Activated CD8-positive, alpha-beta memory T cell treated with anti-CD3 and anti-CD28 coated beads, Interleukin-2, amount 50 U/mL, for 24 hours (primary cell): Measurements from ENCODE around the gene PRRT3.

Source experiments
- DNase-seq: peaks from one replicate; pipeline ENCODE4 v3.0.0-alpha.2; 2020; ENCODE audit errors: extremely low read depth

PRRT3 gene

DNA sequence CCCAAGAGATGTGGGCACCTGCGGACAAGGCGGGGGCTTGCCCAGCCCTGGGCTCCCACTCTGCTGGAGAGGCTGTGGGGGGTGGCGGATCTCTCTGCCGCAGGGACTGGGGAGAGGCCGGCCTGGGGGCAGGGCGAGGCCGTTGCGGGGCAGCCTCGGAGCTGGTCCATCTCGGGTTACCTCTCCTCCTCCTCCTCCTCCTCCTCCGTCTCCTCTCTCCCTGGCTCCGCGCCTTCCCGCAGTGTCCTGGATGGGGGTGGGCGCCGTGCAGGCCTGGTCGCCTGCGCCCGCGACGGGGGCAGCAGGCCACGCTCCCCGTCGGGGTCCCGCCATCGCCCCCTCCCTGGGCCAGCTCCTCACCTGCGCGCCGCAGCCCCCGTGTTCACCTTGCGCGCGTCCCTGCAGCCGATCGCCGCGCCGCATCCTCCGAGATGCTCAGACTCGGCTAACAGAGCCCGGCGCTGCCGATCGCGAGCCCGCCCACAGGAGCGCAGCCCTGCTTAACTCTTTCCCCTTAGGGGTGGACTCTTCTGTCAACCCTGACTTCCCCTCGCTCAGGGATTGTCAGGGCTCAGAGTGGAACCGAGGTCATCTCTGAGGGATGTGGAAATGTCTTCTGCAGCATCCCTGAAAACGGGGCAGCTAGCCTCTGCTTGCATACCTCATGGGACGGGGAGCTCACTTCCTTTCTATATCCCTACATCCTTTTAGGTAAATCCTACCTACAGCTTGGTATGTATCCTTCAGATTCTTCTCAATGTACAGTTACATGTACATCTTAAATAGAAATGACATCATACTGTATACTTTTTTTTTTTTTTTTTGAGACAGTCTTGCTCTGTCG, at the start of gene PRRT3:
Gene PRRT3, minus strand, starts transcription at position 447 of the 844 bp plus-strand sequence. CDS start 2,293 bp downstream, outside the sequence.
- no peak for DNase-seq

DNA sequence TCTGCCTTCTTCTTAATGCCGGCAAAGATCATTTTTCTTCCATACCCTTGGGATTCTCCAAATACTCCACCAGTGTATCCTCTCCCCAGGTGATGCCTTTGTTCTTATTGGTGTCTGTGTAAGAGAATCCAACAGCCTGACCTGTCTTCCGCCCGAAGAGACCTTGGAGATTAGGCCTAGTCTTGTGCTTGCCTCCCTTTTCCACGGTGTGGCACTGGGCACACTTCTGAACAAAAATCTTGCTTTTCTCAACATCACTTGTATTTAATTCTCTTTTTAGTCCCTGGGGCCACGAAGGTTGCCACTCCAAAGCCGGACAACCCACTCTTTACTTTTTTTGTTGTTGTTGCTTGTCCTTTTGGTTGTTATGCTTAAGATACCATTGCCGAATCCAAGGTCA, 48.5 kb upstream of the PRRT3 start:
- no peak for DNase-seq

DNA sequence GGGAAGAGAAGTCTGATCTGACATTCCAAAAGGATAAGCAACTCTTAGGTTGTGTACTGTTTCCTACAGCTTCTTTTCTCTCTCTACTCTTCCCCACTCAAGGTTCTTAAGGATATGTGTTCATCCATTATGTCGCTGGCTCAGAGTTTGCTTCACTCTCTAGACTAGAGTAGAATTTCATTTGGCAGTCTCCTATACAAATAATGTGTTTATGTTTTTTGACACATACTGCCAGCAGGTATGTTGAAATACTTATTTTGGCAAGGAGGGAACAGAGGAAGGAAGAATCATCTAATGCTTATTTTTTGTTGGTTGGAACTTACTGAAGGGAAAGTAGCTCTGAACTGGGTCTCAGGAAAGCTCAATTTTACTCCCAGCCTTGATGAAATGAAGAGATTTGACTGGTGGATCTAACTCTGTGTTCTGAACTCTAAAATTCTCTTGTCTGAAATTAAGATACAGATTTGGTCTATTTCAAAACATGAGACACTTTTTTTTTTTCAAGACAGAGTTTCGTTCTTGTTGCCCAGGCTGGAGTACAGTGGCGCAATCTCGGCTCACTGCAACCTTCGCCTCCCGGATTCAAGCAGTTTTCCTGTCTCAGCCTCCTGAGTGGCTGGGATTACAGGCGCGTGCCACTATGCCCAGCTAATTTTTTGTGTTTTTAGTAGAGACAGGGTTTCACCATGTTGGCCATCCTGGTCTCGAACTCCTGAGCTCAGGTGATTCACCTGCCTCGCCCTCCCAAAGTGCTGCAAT, 42.1 kb upstream of the PRRT3 start:
- DNase-seq: no peak

DNA sequence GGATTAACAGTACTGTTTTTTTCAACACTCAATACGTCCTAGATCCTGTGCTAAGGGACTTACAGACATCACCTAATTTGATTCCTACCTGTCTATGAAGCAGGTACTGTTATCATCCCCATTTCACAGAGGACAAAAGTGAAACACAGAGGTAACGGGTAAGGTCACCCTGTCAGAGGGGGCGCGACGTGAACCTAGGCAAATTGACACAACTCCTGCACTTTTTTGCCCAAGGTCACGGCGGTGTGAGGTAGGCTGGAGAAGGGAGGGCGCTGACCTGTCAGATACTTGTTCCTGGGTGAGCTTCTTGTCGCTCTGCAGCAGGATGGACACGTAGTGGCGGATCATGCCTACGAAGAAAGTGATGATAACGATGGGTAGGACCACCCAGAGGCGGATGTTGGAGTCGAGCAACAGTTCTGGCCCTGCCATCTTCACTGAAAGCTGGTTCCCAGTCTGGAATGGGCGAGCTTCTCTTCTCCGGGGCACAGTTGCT, 34.1 kb upstream of the PRRT3 start:
- no peak for DNase-seq

DNA sequence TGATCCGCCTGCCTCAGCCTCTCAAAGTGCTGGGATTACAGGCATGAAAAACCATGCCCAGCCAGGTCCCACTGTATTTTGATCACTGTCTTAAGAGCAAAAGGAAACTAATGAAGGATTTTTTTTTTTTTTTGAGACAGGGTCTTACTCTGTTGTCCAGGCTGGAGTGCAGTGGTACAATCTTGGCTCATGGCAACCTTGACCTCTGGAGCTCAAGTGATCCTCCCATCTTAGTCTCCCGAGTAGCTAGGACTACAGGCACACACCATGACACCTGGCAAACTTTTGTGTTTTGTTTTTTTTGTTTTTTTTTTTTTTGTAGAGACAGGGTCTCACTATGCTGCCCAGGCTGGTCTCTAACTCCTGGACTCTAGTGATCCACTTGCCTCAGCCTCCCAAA, 28.0 kb upstream of the PRRT3 start:
- DNase-seq: no peak

DNA sequence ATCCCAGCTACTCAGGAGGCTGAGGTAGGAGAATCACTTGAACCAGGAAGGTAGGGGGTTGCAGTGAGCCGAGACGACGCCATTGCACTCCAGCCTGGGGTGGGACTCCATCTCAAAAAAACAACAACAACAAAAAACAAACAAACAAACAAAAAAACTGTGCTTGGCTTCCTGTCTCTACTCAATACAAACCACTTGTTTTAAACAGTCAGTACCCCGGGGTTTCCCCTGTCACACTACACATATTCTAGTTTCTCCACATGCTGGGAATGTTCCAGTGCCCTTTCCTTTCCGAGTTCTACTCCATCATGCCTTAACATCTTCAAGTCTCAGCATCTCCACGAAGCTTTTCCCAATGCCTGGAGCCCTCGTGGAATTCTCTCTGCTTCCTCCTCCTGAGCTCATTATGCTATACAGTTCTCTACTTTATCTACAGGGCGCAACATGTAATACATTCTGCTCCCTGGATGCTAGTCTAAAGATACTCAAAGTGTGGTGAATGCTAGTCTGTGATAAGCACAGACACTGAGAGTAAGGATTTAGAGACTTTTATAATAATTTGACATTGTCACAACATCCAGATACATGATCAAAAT, 26.6 kb upstream of the PRRT3 start:
- DNase-seq: no peak

DNA sequence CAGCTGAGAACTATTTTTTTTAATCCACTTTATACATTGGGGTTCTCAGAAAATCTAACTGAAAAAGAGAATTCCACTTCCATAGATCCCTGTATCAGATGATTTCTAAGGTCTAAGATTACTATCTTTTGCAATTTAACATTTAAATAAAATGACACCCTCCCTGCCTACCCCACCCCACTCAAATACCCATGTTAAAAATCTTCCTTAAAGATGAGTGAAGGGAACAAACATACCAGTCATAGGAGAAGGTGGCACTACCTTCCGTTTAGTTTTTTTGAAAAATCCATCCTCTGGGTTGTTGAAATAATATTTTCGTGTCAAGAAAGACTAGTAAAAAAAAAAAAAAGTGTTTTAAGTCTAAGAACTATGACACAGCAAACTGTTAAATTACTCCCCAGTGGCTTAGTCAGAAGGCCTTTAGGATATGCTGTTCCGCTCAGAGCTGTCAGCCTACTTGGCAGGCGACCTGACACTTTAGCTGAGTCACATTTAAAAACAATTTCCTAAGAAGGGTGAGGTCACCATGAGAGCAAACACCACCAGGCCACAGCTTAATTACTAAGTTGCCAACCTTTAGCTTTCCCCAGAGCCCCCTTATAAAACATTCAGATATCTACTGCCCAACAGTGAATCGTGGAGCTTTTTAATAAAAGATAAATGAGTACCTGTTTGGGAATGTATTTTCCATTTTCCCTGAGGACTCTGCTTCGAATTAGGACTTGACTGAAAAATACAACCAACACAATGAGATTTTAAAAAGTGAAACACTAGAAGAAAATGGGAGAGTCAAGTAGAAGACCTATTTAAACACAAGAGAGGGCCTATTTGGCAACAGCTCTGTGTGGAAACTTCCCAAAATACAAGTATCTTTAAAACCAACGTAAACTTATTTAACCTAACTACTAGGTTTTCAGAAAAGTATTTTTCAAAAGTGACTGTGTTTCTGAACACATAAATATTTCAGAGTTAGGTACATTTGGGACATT, 24.8 kb upstream of the PRRT3 start:
- DNase-seq: no peak

DNA sequence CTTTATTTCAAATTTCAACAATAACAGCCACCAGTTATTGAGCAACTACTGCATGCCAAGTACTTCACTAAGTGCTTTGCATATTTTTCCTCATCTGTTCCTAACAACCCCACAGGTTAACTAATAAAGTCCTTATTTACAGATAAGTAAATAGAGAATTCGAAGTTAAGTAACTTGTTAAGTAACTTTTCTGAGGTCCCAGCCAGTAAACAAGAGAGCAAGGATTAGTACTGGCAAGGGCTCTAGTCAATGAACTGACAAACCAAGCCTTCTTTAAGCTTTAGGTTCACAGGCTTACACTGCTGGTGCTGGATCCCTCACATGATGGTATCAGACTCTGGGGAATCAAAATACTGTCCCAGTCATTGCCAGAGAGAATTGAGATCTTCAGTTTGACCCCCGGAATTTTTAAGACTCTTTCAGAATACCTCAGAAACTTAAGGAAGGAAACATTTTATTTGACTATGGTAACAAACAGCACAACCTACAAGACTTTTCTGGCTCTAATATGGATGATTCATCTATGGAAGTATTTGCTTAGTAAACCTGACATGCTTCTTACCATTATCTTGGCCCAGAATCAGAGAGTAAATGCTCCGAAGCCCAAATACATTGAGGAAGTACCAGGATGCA, 17.9 kb upstream of the PRRT3 start:
- DNase-seq: no peak

DNA sequence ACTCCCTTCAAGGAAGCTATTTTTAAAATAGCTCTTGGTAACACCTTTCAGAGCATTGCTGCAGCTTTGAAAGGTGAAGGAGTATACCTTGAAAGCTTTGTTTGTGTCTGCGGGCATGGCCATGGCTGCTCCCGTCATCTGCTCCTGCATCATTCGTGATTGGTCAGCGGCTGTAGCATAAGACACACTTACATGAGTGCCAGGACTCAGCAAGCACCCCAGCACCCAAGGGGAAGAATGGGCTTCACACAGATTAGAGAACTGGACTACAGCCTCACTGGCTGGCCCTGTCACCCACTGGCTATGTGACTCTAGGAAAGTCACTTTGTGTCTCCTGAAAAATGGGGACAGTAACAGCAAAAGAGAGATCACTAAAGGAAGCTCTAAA, 17.4 kb upstream of the PRRT3 start:
- DNase-seq: no peak

DNA sequence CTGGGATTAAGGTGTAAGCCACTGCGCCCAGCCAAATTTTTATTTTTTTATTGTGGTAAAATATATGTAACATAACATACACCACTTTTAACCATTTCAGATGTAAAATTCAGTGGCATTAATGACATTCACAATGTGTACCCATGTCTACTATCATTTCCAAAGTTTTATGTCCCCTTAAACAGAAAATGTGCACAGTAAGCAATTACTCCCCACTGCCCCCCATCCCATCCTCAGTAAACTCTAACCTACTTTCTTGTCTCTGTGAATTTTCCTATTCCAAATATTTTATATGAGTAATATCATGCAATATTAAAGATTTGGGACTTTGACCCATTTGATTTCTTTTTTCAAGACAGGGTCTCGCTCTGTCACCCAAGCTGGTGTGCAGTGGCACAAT, 14.6 kb upstream of the PRRT3 start:
- no peak for DNase-seq

DNA sequence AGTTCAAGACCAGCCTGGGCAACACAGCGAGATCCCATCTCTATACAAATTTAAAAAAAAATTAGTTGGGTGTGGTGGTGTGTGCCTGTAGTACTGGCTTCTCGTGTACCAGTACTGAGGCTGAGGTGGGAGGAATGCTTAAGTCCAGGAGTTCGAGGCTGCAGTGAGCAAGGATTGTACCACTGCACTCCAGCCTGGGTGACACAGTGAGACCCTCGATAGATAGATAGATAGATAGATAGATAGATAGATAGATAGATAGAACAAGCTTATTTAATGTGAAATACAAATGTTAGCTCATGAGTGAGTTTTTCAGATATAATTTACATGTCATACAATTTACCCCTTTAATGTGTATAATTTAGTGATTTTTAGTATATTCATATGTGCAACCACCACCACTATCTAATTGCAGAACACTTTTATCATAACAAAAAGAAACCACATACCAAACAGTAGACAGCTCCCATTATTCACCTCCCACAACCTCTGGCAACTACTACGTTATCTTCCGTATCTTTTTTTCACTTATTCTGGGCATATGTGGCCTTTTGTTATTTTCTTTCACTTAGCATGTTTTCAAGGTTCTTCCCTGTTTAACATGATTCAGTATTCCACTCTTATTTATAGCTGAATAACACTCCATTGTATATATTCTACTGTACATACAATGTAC, 13.1 kb upstream of the PRRT3 start:
- no peak for DNase-seq

DNA sequence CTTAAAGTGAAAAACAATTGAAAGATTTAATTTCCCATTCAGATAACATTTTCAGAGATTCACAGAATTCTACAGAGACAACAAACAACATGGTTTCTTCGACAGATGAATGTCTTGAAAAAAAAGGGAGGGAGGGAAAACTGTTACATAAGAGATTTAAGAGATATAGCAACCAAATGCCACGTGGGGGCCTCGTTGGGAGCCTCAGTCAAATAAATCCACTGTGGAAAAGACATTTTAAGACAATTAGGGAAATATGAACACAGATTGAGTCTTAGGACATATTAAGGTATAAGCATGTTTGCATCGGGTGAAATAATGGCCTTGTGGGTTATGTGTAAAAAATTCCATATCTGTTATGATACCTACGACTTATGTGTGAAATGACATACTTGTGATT, 5.0 kb upstream of the PRRT3 start:
- DNase-seq: no peak

DNA sequence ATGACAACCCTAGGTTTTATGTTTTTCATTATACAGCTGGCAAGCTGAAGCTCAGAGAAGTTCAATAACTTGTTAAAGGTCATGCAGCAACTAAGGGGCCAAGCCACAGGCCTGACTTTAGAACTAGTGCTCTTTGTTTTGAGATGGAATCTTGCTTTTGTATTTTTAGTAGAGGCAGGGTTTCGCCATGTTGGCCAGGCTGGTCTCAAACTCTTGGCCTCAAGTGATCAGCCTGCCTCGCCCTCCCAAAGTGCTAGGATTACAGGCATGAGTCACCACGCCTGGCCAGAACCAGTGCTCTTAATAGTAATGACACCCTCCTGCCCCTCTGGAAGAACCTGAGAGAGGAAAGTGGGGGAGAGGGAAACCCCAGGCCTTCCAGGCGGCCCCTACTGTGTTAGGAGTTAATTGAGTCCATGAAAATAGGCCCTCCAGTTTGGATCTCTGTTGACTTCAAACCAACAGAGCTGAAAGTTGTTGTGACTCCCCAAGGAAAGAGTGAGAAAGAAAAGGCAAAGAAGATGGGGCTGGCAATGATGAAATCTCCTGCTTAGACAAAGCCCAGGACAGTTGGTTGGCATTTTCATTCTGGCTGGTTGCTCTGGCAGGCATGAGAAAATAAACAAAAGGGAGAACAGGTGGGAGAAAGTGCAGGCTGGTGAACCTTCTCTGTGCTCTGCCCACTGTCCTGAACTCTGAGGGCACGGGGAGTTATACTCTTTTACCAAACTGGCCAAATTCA, 3.6 kb upstream of the PRRT3 start:
- DNase-seq: no peak

DNA sequence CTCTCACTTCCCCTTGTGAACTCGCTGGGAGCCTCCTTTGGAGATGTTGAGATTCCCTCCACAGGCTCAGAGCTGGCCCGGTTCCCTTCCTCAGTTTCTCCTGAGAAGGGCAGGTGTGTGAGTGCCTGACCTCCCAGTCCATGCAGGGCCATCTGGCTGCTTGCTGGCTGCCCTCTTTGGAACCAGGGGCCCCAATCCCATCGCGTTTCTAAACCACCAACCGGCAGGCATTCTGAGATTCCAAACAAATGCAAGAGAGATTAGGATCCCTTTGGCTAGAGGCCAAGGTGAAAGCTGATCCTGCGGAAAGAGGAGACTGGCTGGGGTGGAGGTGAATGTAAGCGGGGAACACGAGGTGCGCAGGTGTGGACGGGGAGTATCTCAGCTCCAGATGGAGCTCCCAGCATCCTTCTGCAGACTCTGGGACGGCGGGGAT, 2.9 kb upstream of the PRRT3 start:
- DNase-seq: no peak

DNA sequence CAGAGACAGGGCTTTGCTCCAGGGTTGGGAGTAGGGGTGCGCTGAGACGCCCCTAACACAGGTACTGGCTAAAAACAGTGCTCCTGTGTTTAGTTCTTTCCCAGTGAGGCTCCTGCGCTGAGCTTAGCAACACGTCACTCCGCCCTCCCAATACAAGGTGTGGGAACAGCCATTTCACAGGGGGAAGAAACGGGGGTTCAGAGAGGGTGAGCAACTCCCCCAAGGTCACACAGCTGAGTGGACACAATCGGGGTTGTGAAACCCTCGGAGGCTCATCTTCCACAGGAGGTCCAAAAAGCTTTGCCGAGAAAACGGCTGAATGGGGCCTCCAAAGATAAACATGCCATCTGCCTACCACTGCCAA, 628 bp downstream of the PRRT3 start:
- no peak for DNase-seq

DNA sequence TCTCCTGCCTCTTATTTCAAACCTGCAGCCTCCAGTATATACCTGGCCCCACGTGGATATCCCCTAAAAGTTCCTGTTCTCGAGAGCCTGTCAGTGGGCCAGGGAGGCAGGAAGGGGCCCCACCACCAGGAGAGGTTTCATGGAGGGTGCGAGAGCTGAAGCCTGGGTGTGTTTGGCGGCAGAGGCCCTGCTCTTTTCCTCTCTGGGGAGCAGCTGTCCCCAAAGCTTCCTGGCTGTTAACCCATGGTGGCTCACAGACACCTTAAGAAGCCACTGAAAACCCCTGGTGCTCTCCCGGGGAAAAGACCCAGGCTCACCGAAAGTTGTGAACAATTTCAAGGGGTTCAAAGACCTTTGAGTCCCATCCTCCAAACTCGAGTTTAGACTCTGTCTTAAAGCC, 1.1 kb downstream of the PRRT3 start:
- no peak for DNase-seq

DNA sequence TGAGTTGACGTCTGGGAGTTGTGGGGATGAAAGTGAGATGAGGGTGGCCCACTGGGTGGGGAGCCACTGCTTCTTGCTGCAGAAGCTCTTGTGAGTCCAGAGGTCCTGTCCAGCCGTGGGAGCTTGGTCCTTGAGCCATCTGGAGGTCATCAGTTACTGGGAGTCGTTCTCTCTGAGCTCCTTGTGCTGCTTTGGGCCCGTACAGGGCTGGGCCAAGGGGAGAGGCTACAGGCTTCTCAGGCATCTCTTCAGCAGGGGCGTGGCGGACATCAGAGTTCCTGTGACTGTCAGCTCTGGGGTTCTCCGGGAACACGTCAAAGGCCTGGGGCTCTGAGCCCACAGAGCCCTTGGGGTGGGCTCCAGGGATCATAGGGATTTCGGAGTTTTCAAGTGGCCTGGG, 2.6 kb downstream of the PRRT3 start:
- no peak for DNase-seq

DNA sequence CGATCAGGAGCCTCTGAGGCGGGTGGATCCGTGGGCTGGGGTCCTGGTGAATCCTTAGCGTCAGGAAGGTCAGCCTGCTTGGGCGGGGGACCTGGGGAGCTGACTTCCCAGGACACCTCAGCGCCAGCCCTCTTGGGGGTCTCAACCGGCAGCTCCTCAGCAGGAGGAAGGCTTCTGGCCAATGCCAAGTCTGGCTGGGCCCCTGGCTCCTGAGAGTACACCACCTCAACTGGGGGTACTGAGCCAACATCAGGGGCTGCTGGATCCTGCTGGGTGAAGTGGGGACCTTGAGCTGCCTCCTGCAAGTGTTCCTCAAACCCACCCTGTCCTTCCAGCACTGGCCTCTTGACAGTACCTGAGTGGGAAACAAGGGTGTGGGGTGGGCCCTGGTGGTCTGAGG, 3.1 kb downstream of the PRRT3 start:
- DNase-seq: no peak

DNA sequence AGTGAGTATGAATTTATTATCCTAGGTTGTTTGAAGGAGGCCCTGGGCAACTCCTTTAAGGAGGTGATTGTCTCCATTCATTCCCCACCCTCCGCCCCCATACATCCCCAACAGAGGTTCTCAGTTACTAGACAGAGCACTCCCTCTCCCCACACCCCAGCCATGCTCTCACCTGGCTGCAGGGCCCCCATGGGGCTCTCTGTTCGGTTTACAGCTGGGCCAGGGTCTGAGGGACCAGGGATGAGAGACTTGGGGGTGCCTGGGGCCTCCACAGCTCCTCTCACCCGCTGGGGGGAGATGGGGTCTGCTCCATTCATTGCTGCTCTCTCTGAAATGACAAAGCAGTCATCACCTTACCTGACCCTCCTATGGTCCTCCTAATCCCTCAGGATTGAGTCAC, 3.6 kb downstream of the PRRT3 start:
- no peak for DNase-seq
